Fibroblast of villous mesenchyme (primary cell): ENCODE results near the gene ZNF625. TPM values are rescaled to one million over a fixed set of nuclear protein-coding genes. Genes with fewer than 3 reads are reported as not detected.
"Not testable (repeated sequence)": the region's sequence is repeated elsewhere in the genome, so short reads cannot be mapped to it uniquely, and the experiment has no call there.

Experiments
- DNase-seq: peaks from one replicate; pipeline ENCODE4 v3.0.0-alpha.2; 2010; ENCODE audit warnings: low read depth
- H3K4me3 ChIP-seq: 2 replicates; pipeline ENCODE4 v1.5.1; 2011; ENCODE audit warnings: low read depth, mild to moderate bottlenecking, low read length
- CTCF ChIP-seq: IDR thresholded peaks from 2 replicates; pipeline ENCODE4 v1.5.1; 2012; ENCODE audit warnings: low read depth, mild to moderate bottlenecking, low read length; ENCODE audit not compliant: insufficient read depth
- small RNA-seq: library from RNA; depleted of rRNA; stranded (forward); fragments of <200 nt; gene quantifications from one replicate; pipeline ENCODE3, GENCODE V24; 2012
- total RNA-seq: library from RNA; depleted of rRNA; stranded (reverse); fragments of >200 nt; gene quantifications from 2 replicates; pipeline ENCODE4 v1.2.3, GENCODE V29; 2012

Gene ZNF625
- total RNA-seq, 1 donor: 14.7 TPM

GRCh38 chr19:12112701-12113100 lies 43.8 kb downstream of the ZNF625 start:
- TF ChIP-seq CTCF: no peak
- DNase-seq: no peak
- no peak overlapping the region for H3K4me3 ChIP-seq

DNA sequence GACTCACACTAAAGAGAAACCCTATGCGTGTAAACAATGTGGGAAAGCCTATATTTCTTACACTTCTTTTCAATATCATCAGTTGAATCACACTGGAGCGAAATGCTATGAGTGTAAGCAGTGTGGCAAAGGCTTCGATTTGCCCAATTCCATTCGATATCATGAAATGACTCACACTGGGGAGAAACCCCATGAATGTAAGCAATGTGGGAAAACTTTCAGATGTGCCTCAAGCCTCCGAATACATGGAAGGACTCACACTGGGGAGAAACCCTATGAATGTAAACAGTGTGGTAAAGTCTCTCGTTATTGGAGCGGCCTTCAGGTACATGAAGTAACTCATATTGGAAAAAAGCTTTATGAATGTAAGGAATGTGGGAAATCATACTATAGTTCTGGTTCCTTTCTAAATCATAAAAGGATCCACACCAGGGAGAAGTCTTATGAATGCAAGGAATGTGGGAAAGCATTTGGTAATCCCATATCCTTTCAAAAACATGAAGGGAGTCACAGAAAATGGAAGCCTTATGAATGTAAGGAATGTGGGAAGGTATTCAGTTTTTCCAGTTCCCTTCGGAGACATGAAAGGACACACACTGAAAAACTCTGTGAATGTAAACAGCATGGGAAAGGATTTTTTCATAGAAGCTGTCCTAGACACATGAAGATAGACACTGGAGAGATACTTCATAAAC lies 44.4 kb downstream of the ZNF625 start:
- H3K4me3 ChIP-seq: no peak overlapping the region
- TF ChIP-seq CTCF: no peak
- no peak for DNase-seq

DNA sequence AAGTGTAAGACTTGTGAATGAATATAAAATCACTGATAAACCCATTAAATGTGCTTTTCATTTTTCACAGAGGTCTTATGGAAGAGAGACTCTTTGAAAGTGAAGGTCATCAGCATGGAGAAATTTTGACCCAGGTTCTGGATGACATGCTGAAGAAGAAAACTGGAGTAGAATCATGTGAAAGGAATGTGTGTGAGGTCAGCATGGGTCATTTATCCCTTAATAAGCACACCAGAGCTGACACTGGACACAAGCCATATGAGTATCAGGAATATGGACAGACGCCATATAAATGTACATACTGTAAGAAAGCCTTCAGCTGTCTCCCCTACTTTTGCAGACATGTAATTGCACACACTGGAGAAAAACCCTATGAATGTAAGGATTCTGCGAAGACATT lies 45.4 kb downstream of the ZNF625 start:
- TF ChIP-seq CTCF: no peak
- H3K4me3 ChIP-seq: no peak overlapping the region
- DNase-seq: no peak

- not testable (repeated sequence) for H3K4me3 ChIP-seq, DNase-seq
These were observed 52.6 kb downstream of the ZNF625 start for GRCh38 chr19:12103909-12104308.

- DNase-seq: no peak
- no peak overlapping the region for H3K4me3 ChIP-seq
- TF ChIP-seq CTCF: no peak
These were observed 58.5 kb downstream of the ZNF625 start for GRCh38 chr19:12098040-12098439.

DNA sequence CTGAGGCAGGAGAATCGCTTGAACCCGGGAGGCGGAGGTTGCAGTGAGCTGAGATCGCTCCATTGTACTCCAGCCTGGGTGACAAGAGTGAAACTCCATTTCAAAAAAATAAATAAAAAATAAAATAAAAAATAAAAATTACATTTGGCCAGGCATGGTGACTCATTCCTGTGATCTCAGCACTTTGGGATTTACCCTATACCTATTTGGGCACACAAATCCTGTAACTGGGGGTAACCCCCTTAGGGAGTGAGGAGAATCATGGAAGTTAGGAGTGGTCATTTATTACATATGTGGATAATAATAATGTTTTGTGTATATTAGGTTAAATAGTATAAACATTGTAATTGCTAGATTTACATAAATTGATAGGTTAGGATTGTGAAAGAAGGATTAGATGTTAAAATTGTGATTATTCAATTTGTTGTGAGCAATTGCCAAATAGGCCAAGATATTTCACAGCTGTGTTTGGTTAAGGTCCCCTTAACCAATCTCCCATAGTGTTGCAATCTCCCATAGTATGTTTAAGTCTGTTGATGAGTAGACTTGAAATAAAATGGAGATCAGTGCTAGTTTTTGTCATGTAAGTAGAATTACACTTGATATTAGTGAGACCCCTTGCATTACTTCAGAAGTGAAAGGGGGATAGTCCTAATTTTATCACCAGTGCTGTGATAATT lies 61.3 kb downstream of the ZNF625 start:
- H3K4me3 ChIP-seq: no peak overlapping the region
- DNase-seq: peak; percentile 68
- TF ChIP-seq CTCF: no peak

Small RNA genes lying within 50 kb of the gene (small RNA-seq; reads per million reads assigned to genes)
- not detected for gene RNA5SP467

Other genes with a start within 250 kb of the ZNF625 start
- gene ZNF700, start 231.6 kb downstream of the ZNF625 start, total RNA-seq: 6.9 and 7.7 TPM in 2 replicates
- 0.32 and 0.86 TPM in 2 replicates for gene ZNF763, start 191.7 kb downstream of the ZNF625 start, total RNA-seq
- gene ZNF433, start 121.1 kb downstream of the ZNF625 start, total RNA-seq: 1.3 and 4.2 TPM in 2 replicates
- under 0.01 TPM in 2 replicates for gene ZNF878, start 103.8 kb downstream of the ZNF625 start, total RNA-seq
- gene ZNF844, start 92.0 kb downstream of the ZNF625 start, total RNA-seq: 1.3 and 1.7 TPM in 2 replicates
- gene ZNF20, start 16.4 kb downstream of the ZNF625 start, total RNA-seq: 3.5 and 6.0 TPM in 2 replicates
- 5.2 and 8.2 TPM in 2 replicates for gene ZNF136, start 6.4 kb upstream of the ZNF625 start, total RNA-seq
- 5.2 and 5.5 TPM in 2 replicates for gene ZNF44, start 138.1 kb upstream of the ZNF625 start, total RNA-seq
- 0.64 and 1.7 TPM in 2 replicates for gene ZNF563, start 176.9 kb upstream of the ZNF625 start, total RNA-seq
- gene ZNF442, start 208.9 kb upstream of the ZNF625 start, total RNA-seq: 0.64 and 1.3 TPM in 2 replicates
- 1.6 and 3.5 TPM in 2 replicates for gene ZNF799, start 244.5 kb upstream of the ZNF625 start, total RNA-seq